ENCODE results near the gene ARMC9.

ARMC9 gene

GRCh38 chr2:231238689-231239088 lies 40.3 kb downstream of the ARMC9 start:
- no peak overlapping the region for H3K27ac ChIP-seq (ENCODE audit: low read depth, low read length)
- peaks cover 0 to 7% (median 4%) of the 10 kb centered on the region in 5 donors for H3K4me1 ChIP-seq (ENCODE audit: control insufficient read depth in 5 of 5, insufficient read depth in 5 of 5, low read length in 5 of 5)
- no peak overlapping the region for H3K4me3 ChIP-seq (ENCODE audit: low read depth in 1 of 5, low read length in 5 of 5)
- H3K36me3 ChIP-seq (ENCODE audit: control insufficient read depth in 5 of 5, insufficient read depth in 5 of 5, low read length in 5 of 5), result peaks cover 0 to 6% (median 0%) of the 10 kb centered on the region in 5 donors
- no peaks in the 10 kb centered on the region for H3K9me3 ChIP-seq (ENCODE audit: control insufficient read depth in 5 of 5, low read length in 5 of 5)
- H3K27me3 ChIP-seq (ENCODE audit: control insufficient read depth in 5 of 5, insufficient read depth in 4 of 5, low read length in 5 of 5), result no peaks in the 10 kb centered on the region
- no peak overlapping the region for H3K9ac ChIP-seq (ENCODE audit: low read length in 5 of 5)

- Histone ChIP-seq H3K27me3 (ENCODE audit: control insufficient read depth in 5 of 5, insufficient read depth in 4 of 5, low read length in 5 of 5) (no peaks in the 10 kb centered on the region), H3K27ac (ENCODE audit: low read depth, low read length) (no peak overlapping the region), H3K9me3 (ENCODE audit: control insufficient read depth in 5 of 5, low read length in 5 of 5) (no peaks in the 10 kb centered on the region), H3K4me3 (ENCODE audit: low read depth in 1 of 5, low read length in 5 of 5) (no peak overlapping the region), H3K36me3 (ENCODE audit: control insufficient read depth in 5 of 5, insufficient read depth in 5 of 5, low read length in 5 of 5) (peaks cover 0 to 6% (median 0%) of the 10 kb centered on the region in 5 donors), H3K4me1 (ENCODE audit: control insufficient read depth in 5 of 5, insufficient read depth in 5 of 5, low read length in 5 of 5) (peaks cover 0 to 8% (median 4%) of the 10 kb centered on the region in 5 donors), H3K9ac (ENCODE audit: low read length in 5 of 5) (no peak overlapping the region)
Measured at GRCh38 chr2:231239751-231240150, 41.3 kb downstream of the ARMC9 start.

- H3K9me3 ChIP-seq (ENCODE audit: control insufficient read depth in 5 of 5, low read length in 5 of 5), result no peaks in the 10 kb centered on the region
- H3K27ac ChIP-seq (ENCODE audit: low read depth, low read length), result no peak overlapping the region
- no peaks in the 10 kb centered on the region for H3K27me3 ChIP-seq (ENCODE audit: control insufficient read depth in 5 of 5, insufficient read depth in 4 of 5, low read length in 5 of 5)
- H3K36me3 ChIP-seq (ENCODE audit: control insufficient read depth in 5 of 5, insufficient read depth in 5 of 5, low read length in 5 of 5), result peaks cover 0 to 6% (median 0%) of the 10 kb centered on the region in 5 donors
- H3K4me1 ChIP-seq (ENCODE audit: control insufficient read depth in 5 of 5, insufficient read depth in 5 of 5, low read length in 5 of 5), result peaks cover 0 to 14% (median 4%) of the 10 kb centered on the region in 5 donors
- no peak overlapping the region for H3K4me3 ChIP-seq (ENCODE audit: low read depth in 1 of 5, low read length in 5 of 5)
- H3K9ac ChIP-seq (ENCODE audit: low read length in 5 of 5), result no peak overlapping the region
Measured at GRCh38 chr2:231241755-231242507, 43.5 kb downstream of the ARMC9 start.

GRCh38 chr2:231243866-231244265 lies 45.4 kb downstream of the ARMC9 start:
- Histone ChIP-seq H3K27ac (ENCODE audit: low read depth, low read length) (no peak overlapping the region), H3K9ac (ENCODE audit: low read length in 5 of 5) (no peak overlapping the region), H3K36me3 (ENCODE audit: control insufficient read depth in 5 of 5, insufficient read depth in 5 of 5, low read length in 5 of 5) (peaks cover 0 to 6% (median 0%) of the 10 kb centered on the region in 5 donors), H3K4me1 (ENCODE audit: control insufficient read depth in 5 of 5, insufficient read depth in 5 of 5, low read length in 5 of 5) (peaks cover 0 to 14% (median 4%) of the 10 kb centered on the region in 5 donors), H3K9me3 (ENCODE audit: control insufficient read depth in 5 of 5, low read length in 5 of 5) (no peaks in the 10 kb centered on the region), H3K27me3 (ENCODE audit: control insufficient read depth in 5 of 5, insufficient read depth in 4 of 5, low read length in 5 of 5) (no peaks in the 10 kb centered on the region), H3K4me3 (ENCODE audit: low read depth in 1 of 5, low read length in 5 of 5) (no peak overlapping the region)

GRCh38 chr2:231244382-231245248 lies 46.2 kb downstream of the ARMC9 start:
- no peak overlapping the region for H3K27ac ChIP-seq (ENCODE audit: low read depth, low read length)
- peaks cover 0 to 4% (median 0%) of the 10 kb centered on the region in 5 donors for H3K27me3 ChIP-seq (ENCODE audit: control insufficient read depth in 5 of 5, insufficient read depth in 4 of 5, low read length in 5 of 5)
- H3K9ac ChIP-seq (ENCODE audit: low read length in 5 of 5), result no peak overlapping the region
- no peak overlapping the region for H3K4me3 ChIP-seq (ENCODE audit: low read depth in 1 of 5, low read length in 5 of 5)
- H3K36me3 ChIP-seq (ENCODE audit: control insufficient read depth in 5 of 5, insufficient read depth in 5 of 5, low read length in 5 of 5), result peaks cover 0 to 2% (median 0%) of the 10 kb centered on the region in 5 donors
- H3K4me1 ChIP-seq (ENCODE audit: control insufficient read depth in 5 of 5, insufficient read depth in 5 of 5, low read length in 5 of 5), result peaks cover 0 to 14% (median 4%) of the 10 kb centered on the region in 5 donors
- peaks cover 0 to 2% (median 0%) of the 10 kb centered on the region in 5 donors for H3K9me3 ChIP-seq (ENCODE audit: control insufficient read depth in 5 of 5, low read length in 5 of 5)

GRCh38 chr2:231245249-231246094 lies 47.0 kb downstream of the ARMC9 start:
- H3K9me3 ChIP-seq (ENCODE audit: control insufficient read depth in 5 of 5, low read length in 5 of 5), result peaks cover 0 to 2% (median 0%) of the 10 kb centered on the region in 5 donors
- no peak overlapping the region for H3K4me3 ChIP-seq (ENCODE audit: low read depth in 1 of 5, low read length in 5 of 5)
- no peaks in the 10 kb centered on the region for H3K36me3 ChIP-seq (ENCODE audit: control insufficient read depth in 5 of 5, insufficient read depth in 5 of 5, low read length in 5 of 5)
- H3K27ac ChIP-seq (ENCODE audit: low read depth, low read length), result no peak overlapping the region
- peaks cover 0 to 4% (median 0%) of the 10 kb centered on the region in 5 donors for H3K27me3 ChIP-seq (ENCODE audit: control insufficient read depth in 5 of 5, insufficient read depth in 4 of 5, low read length in 5 of 5)
- peaks cover 0 to 17% (median 2%) of the 10 kb centered on the region in 5 donors for H3K4me1 ChIP-seq (ENCODE audit: control insufficient read depth in 5 of 5, insufficient read depth in 5 of 5, low read length in 5 of 5)
- H3K9ac ChIP-seq (ENCODE audit: low read length in 5 of 5), result no peak overlapping the region

GRCh38 chr2:231246171-231246842 lies 47.9 kb downstream of the ARMC9 start:
- peaks cover 0 to 2% (median 0%) of the 10 kb centered on the region in 5 donors for H3K9me3 ChIP-seq (ENCODE audit: control insufficient read depth in 5 of 5, low read length in 5 of 5)
- H3K27me3 ChIP-seq (ENCODE audit: control insufficient read depth in 5 of 5, insufficient read depth in 4 of 5, low read length in 5 of 5), result peaks cover 0 to 4% (median 0%) of the 10 kb centered on the region in 5 donors
- H3K4me3 ChIP-seq (ENCODE audit: low read depth in 1 of 5, low read length in 5 of 5), result no peak overlapping the region
- H3K9ac ChIP-seq (ENCODE audit: low read length in 5 of 5), result no peak overlapping the region
- peaks cover 0 to 18% (median 0%) of the 10 kb centered on the region in 5 donors for H3K4me1 ChIP-seq (ENCODE audit: control insufficient read depth in 5 of 5, insufficient read depth in 5 of 5, low read length in 5 of 5)
- no peak overlapping the region for H3K27ac ChIP-seq (ENCODE audit: low read depth, low read length)
- H3K36me3 ChIP-seq (ENCODE audit: control insufficient read depth in 5 of 5, insufficient read depth in 5 of 5, low read length in 5 of 5), result no peaks in the 10 kb centered on the region

GRCh38 chr2:231250146-231250545 lies 51.7 kb downstream of the ARMC9 start:
- no peaks in the 10 kb centered on the region for H3K36me3 ChIP-seq (ENCODE audit: control insufficient read depth in 5 of 5, insufficient read depth in 5 of 5, low read length in 5 of 5)
- no peak overlapping the region for H3K4me3 ChIP-seq (ENCODE audit: low read depth in 1 of 5, low read length in 5 of 5)
- peaks cover 0 to 12% (median 0%) of the 10 kb centered on the region in 5 donors for H3K4me1 ChIP-seq (ENCODE audit: control insufficient read depth in 5 of 5, insufficient read depth in 5 of 5, low read length in 5 of 5)
- no peak overlapping the region for H3K9ac ChIP-seq (ENCODE audit: low read length in 5 of 5)
- peaks cover 0 to 2% (median 0%) of the 10 kb centered on the region in 5 donors for H3K9me3 ChIP-seq (ENCODE audit: control insufficient read depth in 5 of 5, low read length in 5 of 5)
- H3K27me3 ChIP-seq (ENCODE audit: control insufficient read depth in 5 of 5, insufficient read depth in 4 of 5, low read length in 5 of 5), result peaks cover 0 to 4% (median 0%) of the 10 kb centered on the region in 5 donors
- no peak overlapping the region for H3K27ac ChIP-seq (ENCODE audit: low read depth, low read length)

GRCh38 chr2:231250698-231251097 lies 52.3 kb downstream of the ARMC9 start:
- H3K4me1 ChIP-seq (ENCODE audit: control insufficient read depth in 5 of 5, insufficient read depth in 5 of 5, low read length in 5 of 5), result peaks cover 0 to 7% (median 0%) of the 10 kb centered on the region in 5 donors
- no peak overlapping the region for H3K9ac ChIP-seq (ENCODE audit: low read length in 5 of 5)
- H3K27ac ChIP-seq (ENCODE audit: low read depth, low read length), result no peak overlapping the region
- peaks cover 0 to 2% (median 0%) of the 10 kb centered on the region in 5 donors for H3K9me3 ChIP-seq (ENCODE audit: control insufficient read depth in 5 of 5, low read length in 5 of 5)
- no peaks in the 10 kb centered on the region for H3K36me3 ChIP-seq (ENCODE audit: control insufficient read depth in 5 of 5, insufficient read depth in 5 of 5, low read length in 5 of 5)
- peaks cover 0 to 4% (median 0%) of the 10 kb centered on the region in 5 donors for H3K27me3 ChIP-seq (ENCODE audit: control insufficient read depth in 5 of 5, insufficient read depth in 4 of 5, low read length in 5 of 5)
- H3K4me3 ChIP-seq (ENCODE audit: low read depth in 1 of 5, low read length in 5 of 5), result no peak overlapping the region
